Occipital lobe (tissue), 2 donors: ENCODE measurements around the gene SIGLEC7. TPM values are rescaled to one million over a fixed set of nuclear protein-coding genes. Genes with fewer than 3 reads are reported as not detected.

ENCODE experiments used
- DNase-seq: peaks from one replicate; lab custom pipeline; 2025; lab: John Stamatoyannopoulos, UW
- total RNA-seq: library from RNA; depleted of rRNA; stranded (reverse); fragments of >200 nt; gene quantifications from one replicate; pipeline ENCODE4 v1.2.3, GENCODE V29; 2014

The SIGLEC7 gene
- total RNA-seq, 1 donor from 2014 or later: 0.16 TPM

- DNase-seq: no peak
These were observed 59.6 kb downstream of the SIGLEC7 start for GRCh38 chr19:51201712-51202111.

Other genes starting within 250 kb of the SIGLEC7 start
- gene KLK4, start 230.9 kb upstream of the SIGLEC7 start, total RNA-seq: not detected
- not detected for gene KLK5, start 189.3 kb upstream of the SIGLEC7 start, total RNA-seq
- not detected for gene KLK6, start 172.7 kb upstream of the SIGLEC7 start, total RNA-seq
- not detected for gene KLK7, start 158.4 kb upstream of the SIGLEC7 start, total RNA-seq
- gene KLK8, start 140.7 kb upstream of the SIGLEC7 start, total RNA-seq: not detected
- gene KLK10, start 122.6 kb upstream of the SIGLEC7 start, total RNA-seq: not detected
- gene KLK11, start 115.7 kb upstream of the SIGLEC7 start, total RNA-seq: not detected
- gene KLK12, start 107.3 kb upstream of the SIGLEC7 start, total RNA-seq: not detected
- gene KLK13, start 77.2 kb upstream of the SIGLEC7 start, total RNA-seq: not detected
- not detected for gene KLK14, start 59.4 kb upstream of the SIGLEC7 start, total RNA-seq
- 4.5 TPM for gene CTU1, start 33.9 kb upstream of the SIGLEC7 start, total RNA-seq
- gene SIGLEC9, start 17.4 kb upstream of the SIGLEC7 start, total RNA-seq: 0.78 TPM
- 0.16 TPM for gene CD33, start 82.8 kb downstream of the SIGLEC7 start, total RNA-seq
- gene SIGLECL1, start 108.8 kb downstream of the SIGLEC7 start, total RNA-seq: not detected
- 3.0 TPM for gene IGLON5, start 169.3 kb downstream of the SIGLEC7 start, total RNA-seq
- 0.62 TPM for gene VSIG10L, start 199.8 kb downstream of the SIGLEC7 start, total RNA-seq
- gene ETFB, start 224.1 kb downstream of the SIGLEC7 start, total RNA-seq: 49.8 TPM
- not detected for gene CLDND2, start 226.7 kb downstream of the SIGLEC7 start, total RNA-seq
- gene NKG7, start 230.4 kb downstream of the SIGLEC7 start, total RNA-seq: not detected
- not detected for gene LIM2, start 245.7 kb downstream of the SIGLEC7 start, total RNA-seq
- gene C19orf84, start 248.3 kb downstream of the SIGLEC7 start, total RNA-seq: not detected